GM19043 (cell line): ENCODE results near the gene CAMTA1.

ENCODE experiments used
- ATAC-seq: cut with Tn5 transposase; IDR thresholded peaks from one replicate; pipeline ENCODE4 v1.9.1; 2021; ENCODE audit warnings: low read depth; ENCODE audit not compliant: unreplicated experiment

CAMTA1 gene

DNA sequence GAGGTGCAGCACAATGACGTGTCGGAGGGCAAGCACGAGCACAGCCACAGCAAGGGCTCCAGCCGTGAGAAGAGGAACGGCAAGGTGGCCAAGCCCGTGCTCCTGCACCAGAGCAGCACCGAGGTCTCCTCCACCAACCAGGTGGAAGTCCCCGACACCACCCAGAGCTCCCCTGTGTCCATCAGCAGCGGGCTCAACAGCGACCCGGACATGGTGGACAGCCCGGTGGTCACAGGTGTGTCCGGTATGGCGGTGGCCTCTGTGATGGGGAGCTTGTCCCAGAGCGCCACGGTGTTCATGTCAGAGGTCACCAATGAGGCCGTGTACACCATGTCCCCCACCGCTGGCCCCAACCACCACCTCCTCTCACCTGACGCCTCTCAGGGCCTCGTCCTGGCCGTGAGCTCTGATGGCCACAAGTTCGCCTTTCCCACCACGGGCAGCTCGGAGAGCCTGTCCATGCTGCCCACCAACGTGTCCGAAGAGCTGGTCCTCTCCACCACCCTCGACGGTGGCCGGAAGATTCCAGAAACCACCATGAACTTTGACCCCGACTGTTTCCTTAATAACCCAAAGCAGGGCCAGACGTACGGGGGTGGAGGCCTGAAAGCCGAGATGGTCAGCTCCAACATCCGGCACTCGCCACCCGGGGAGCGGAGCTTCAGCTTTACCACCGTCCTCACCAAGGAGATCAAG, 878.3 kb downstream of the CAMTA1 start:
- no peak for ATAC-seq

DNA sequence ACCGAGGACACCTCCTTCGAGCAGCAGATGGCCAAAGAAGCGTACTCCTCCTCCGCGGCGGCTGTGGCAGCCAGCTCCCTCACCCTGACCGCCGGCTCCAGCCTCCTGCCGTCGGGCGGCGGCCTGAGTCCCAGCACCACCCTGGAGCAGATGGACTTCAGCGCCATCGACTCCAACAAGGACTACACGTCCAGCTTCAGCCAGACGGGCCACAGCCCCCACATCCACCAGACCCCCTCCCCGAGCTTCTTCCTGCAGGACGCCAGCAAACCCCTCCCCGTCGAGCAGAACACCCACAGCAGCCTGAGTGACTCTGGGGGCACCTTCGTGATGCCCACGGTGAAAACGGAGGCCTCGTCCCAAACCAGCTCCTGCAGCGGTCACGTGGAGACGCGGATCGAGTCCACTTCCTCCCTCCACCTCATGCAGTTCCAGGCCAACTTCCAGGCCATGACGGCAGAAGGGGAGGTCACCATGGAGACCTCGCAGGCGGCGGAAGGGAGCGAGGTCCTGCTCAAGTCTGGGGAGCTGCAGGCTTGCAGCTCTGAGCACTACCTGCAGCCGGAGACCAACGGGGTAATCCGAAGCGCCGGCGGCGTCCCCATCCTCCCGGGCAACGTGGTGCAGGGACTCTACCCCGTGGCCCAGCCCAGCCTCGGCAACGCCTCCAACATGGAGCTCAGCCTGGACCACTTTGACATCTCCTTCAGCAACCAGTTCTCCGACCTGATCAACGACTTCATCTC, 879.1 kb downstream of the CAMTA1 start:
- no peak for ATAC-seq

DNA sequence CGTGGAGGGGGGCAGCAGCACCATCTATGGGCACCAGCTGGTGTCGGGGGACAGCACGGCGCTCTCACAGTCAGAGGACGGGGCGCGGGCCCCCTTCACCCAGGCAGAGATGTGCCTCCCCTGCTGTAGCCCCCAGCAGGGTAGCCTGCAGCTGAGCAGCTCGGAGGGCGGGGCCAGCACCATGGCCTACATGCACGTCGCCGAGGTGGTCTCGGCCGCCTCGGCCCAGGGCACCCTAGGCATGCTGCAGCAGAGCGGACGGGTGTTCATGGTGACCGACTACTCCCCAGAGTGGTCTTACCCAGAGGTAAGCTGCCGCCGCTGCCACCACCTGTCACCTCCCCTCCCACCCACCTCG, 879.6 kb downstream of the CAMTA1 start:
- ATAC-seq = no peak

DNA sequence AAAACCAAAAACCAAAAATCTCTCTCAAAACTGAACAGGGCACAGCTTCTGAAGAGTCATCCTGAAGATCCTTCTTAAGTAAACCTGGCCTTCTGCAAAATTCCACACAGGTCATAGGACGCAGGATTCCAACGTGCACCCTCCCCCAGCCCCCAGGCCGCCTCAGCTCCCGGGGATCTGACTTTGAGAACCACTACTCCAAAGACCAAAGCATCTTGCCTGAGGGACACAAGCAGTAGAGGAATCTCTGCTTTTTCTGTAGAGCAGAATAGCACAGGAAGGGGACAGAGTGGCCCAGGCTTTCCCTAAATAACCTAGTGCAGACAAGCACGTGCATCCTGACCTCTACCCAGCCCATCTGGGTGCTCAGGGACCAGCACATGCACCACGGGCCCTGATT, 881.0 kb downstream of the CAMTA1 start:
- no peak for ATAC-seq

DNA sequence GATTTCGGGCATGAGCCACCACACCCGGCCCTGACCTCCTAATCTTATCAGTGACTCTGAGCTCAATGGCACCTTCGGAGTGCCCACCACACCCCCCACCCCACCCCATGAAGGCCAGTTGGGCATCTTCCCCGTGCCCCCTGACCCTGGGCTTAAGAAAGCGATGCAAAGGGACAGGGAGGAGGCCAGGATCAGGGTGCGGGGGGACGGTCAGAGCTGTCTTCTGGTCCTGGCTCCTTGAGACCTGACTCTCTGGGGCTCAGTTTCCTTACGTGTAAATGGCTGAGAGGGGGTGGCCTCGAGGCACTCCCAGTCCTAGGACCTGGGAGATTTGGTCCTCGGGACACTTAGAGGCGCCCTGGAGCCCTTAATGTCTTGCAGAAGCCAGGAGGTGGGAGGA, 881.9 kb downstream of the CAMTA1 start:
- ATAC-seq = no peak

DNA sequence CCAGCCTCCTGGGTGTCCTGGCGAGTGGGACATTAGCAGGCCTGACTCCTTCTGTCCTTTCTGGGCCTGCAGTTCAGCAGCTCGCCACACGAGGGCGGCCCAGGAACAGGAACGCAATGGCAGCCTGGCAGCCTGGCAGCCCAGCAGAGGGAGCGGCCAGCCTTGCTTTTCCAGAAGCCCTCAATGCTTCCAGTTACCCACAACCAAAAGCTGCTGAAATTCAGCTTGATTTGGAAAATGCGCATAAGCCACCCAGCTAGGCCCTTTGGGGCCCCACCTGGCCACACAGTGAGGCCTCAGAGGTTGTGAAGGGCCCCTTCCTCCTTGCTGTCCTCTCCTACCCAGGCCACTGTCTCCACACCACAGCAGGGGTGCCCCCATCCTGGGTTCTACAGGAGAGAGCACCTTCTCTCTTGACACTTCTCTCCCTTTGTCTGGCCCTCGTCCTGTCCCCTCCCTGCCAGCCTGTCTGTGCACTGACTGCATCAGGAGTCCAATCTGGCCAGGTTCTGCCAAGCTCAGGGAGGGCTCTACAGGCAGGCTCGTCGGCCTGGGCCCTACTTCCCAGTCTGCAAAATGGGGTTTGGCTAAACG, 882.5 kb downstream of the CAMTA1 start:
- ATAC-seq = peak; percentile 57

DNA sequence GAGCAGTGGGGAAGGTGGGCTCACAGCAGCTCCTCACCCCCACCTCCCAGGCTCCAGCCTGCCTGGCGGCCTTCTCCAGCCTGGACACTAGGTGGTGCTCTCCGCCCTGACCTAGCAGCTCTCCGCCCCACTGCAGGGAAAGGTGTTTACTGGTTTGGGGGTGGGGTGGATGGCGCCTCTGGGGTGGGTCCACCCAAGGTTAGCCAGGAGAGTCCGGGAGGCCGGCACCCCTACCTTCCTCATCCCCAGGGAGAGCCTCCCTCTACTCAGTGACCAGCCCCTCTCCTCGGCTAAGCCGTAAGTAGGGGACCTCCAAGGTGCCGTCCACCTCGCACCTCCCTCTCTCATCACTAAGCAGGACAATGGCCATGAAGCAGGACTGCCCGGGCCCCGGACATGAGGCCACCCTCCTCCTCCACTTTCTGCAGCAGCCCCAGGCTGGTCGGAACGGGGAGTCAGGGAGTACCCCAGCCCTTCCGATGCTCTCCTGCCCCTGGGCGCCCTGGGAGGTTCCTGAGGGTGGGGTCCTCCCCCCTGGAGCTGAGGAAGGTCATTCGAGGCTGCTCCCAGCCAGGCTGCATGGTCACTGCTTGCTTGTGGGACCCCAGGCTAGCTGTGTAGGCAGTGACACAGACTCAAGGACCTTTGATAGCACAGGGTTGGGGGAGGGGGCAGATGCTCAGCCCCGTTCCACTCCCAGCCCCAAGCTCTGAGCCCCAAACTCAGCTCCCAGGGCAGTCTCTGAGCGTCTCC, 884.5 kb downstream of the CAMTA1 start:
- ATAC-seq = no peak

DNA sequence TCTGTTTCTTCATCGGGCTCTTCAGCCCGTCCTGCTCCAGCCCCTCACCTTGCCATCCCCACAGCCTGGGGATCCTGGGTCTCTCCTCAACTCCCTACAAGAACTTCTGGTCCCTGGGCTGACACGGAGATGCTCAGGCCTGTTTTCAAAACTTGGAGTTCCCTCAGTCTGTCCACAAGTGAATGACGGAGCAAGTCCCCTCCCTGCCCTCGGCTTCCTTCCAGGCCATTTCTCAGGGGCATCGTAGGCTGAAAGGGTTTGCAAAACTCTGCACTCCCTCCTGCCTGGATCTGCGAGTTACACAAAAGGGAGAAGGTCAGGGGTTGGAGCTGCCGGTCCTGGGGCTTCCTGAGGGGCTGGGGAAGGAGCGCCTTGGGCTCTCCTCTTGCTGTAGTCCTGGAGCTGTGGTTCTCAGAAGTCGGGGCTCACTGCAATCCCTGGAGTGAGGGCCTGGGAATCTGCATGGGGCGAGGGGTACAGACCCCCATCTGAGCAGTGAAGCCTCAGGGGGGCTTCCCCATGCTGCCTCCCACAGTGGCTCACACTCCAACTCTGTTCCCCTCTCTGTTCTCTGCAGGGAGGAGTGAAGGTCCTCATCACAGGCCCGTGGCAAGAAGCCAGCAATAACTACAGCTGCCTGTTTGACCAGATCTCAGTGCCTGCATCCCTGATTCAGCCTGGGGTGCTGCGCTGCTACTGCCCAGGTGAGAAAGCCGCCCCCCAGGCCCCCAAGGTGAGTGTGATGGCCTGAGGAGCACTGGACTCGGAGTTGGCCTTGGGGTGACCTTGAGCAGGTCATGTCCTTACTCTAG, 885.3 kb downstream of the CAMTA1 start:
- no peak for ATAC-seq

DNA sequence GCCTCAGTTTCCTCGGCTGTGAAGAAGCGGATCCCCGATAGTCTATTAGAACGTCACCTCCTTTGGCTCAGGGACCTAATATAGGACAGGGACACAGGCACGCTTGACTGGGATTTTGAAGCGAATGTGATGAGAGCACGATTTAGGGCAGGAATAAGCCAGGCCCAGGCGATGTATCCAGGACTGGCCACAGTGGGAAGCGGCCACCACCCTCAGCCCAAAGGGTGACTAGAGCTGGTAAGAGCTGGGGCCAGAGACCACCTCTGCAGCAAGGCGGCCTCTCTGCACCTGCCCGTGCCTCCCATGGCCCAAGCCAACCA, 885.9 kb downstream of the CAMTA1 start:
- ATAC-seq = no peak

DNA sequence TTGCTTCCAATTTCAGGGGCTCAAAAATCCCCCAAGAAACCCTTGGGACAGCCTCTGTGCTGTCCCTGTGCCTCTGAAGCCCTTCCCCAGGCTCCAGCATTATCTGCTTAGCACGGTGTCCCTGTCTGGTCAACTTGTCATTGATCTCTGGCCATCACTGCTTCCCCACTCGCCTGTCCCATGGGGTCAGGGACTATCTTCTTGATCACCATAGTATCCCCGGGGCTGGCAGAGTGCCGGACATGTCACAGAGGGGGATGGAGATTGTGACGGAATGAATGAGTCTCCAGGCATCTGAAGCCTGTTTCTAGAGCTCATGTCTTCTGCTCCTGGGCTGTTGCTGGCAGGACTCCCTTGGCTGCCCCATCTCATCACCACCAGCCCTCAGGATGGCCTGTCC, 886.4 kb downstream of the CAMTA1 start:
- ATAC-seq = no peak

DNA sequence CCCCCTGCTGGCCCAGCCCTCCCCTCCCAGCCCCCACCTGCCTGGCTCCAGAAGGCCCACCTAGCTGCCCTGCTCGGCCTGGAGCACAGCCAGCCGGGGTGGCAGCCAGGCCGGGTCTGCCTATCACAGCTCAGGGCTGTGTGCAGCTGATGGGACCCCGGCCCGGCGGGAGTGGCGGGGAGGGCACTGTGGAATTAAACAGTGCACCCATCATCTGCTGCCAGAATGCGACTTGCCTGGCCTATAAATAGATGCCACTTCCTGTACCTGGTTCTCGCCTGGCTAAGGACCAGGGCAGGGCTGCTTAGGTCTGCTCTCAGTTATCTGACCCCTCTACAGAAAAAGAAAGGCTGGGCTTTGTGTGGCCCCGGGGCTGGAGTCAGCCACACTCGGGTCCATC, 887.6 kb downstream of the CAMTA1 start:
- no peak for ATAC-seq

DNA sequence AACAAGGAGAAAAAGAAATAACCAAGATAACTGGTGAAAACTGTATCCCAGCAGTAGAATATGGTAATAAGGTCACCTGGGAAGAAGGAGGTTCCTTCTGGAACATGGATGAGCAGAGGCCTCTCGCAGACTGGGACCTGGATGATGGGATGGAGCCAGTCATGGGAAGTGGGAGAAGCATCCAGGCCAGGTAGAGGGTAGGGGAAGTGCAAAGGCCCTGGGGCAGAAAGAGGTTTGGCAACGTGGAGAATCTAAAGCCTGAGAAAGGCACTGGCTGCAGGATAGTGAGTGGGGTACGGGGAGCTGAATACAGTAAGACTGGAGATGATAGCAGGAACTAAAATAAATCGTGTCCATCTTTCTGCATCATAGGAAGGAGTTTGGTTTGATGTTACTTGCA, 889.7 kb downstream of the CAMTA1 start:
- no peak for ATAC-seq

DNA sequence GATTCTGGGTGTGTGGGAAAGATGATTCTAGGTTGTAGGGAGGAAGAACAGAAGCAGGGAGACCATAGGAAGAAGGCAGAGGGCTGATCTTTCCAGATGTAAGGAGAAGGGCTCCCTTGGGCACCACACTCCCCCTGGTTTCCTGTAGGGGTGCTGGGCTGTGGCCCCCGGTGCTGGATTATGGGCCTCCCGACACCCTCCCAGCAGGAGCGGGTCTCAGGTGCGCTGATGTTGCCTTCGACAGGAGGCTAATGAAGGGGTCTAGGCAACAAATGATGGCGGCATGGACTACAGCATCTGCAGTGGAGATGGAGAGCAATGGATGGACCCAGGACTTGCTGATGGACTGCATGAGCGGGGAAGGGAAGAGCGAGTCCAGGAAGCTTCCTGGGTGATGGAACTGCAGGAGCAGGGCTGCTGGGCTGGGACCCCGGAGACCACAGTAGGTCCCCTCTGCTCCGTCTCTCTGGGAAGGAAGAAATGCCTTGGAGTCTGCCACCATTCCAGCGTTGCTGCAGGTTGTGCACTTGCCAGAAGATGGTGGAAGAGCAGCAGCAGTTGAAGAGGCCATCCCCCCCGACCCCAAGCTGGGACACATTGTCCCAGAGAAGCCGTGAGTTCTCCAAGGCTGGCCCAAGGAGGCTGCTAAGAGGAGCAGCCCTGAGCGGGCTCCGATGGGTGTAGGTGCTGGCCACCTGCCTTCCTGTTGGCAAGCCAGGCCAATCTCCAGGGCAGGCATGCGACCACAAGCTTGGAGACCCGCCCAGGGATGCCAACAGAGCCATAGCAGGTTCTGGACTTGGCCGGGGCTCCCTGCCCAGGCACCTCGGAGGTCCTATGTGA, 890.4 kb downstream of the CAMTA1 start:
- ATAC-seq = no peak

DNA sequence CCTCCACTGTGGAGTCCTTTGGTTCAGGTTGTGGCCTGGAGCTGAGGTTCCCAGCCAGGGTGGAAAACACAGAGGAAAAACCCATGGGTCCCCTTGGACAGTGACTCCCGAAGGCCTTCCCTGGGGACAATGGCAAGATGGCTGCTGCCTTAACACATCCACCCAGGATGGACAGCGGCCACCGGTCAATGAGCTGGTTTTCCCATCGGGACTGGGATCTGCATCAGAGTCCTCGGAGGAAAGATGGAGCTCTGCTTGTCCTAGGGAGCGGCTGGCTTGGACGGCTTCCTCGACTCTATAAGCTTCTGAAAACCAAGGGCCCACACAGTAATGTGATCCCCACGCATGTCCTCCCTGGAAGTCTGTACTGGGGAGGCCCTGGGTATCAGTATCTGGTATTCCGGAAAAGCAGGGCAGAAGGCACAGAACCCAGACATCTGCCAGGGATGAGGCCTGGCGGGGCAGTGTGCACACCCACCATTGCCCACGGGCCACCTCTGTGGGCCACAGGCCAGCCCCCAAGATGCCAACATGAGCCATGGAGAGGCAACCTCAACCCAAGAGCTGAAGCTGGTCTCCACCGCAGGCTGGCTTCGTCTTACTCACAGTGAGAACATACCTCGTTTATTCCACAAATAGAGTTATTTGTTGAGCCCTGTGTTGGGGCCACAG, 891.2 kb downstream of the CAMTA1 start:
- no peak for ATAC-seq

DNA sequence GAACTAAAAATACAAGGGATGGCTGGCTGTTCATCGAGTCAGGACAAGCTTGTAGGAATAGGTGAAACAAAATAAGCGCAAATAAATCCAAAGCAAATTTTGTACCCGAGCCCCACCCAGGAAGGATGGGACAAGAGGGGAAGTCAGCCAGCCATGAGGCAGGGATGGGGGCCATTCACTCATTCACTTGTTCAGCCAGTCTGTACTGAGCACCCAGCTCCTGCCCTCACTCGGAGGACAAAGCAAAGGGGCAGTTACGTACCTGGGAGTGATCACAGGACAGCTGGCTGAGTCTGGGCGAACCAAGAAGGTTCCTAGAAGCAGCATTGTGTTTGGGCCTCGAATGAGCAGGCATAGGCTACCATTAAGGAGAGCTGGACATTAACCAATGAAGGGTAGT, 891.9 kb downstream of the CAMTA1 start:
- ATAC-seq = no peak

DNA sequence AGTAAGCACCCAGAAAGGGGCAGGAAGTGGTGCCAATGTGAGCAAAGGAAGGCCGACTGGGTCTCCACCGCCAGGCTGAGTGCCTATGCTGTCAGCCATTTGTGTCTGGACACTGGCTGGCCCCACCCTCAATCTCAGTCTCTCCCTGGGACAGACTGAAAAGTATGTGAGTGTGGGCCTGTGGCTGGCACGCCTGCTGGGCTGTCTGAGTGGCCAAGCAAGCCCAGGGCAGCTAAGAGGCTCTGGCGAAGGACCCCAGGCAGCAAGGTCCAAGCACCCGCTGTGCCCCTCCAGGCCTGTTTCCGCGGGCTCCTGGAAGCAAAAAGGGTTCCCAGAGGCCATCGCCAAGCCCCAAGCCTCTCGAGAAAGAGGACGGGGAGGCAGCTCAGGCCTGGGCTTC, 892.6 kb downstream of the CAMTA1 start:
- no peak for ATAC-seq

DNA sequence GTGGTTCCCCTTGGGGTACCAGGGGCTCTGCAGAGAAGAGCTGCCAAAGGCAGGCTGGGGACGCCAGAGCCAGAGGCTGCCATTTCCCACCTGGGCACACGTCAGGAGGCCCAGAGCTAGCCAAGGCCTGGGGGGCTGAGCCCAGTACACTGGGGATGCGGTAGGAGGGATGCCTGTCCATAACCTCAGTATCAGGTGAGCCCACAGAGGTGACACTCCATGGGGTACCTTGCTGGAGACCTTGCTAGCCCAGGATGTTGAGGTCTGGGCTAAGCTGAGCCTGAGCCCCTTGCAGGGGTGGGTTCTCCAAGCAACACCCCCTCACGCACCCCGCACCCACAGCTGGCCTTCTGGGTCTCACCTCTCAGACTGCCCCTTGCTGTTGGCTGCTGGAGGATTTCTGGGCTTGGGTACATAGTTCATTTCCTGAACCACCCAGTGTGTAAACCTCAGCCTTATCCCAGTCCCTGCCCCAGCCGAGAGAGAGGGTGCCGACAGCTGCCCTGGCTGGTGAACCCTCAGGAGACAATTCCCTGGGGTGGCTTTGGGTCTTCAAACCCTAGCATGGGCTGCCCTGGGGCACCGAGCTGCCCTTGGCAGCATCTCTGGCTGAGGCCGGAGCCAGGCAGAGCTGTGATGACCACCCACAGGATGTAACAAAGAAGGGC, 893.4 kb downstream of the CAMTA1 start:
- ATAC-seq = no peak

DNA sequence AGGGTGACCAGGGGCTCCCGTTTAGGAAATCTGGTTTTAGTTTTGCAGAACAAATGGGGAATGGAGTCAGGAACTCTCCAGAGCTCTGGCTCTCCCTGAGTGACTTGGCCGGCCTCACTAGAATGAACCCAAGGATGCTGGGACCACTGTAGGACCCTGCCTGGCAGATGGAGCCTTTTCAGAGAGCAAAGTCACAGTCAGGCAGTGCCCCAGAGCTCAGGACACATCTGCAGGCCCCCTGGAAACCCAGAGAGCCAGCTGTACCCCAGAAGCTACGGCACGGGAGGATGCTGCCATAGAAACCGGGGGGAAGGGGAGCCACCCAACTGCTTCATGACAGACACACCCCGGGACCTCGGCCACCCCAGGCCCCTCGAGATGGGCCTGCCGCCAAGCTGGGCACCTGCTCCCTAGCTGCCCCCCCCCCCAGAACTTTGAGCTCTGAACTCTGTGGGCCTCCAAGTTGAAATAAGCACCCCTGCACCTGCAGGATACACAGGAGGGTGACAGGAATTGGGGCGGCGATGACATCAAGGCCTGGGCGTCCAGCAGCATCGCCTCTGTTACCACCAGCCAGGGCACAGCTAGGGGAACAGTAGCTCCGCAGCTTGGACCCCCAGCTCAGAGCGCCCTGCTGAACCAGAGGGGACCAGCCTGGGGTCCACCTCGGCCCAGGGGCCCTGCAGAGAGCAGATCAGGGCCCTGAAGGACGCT, 894.1 kb downstream of the CAMTA1 start:
- ATAC-seq = no peak
